ENCODE measurements around the gene NEAT1. TPM values are rescaled to one million over a fixed set of nuclear protein-coding genes. Genes with fewer than 3 reads are reported as not detected.

The NEAT1 gene
- polyA plus RNA-seq, 3 donors, result 0.90 to 293 (median 1.3) TPM

- Histone ChIP-seq H3K79me2 (ENCODE audit: insufficient read depth, low read length) (peaks cover 59% of the 10 kb centered on the region), H3K4me2 (replicated peaks; ENCODE audit: extremely low read depth, low read length, poor library complexity, severe bottlenecking) (peak overlapping the region; percentile 74), H2AFZ (ENCODE audit: insufficient read depth, low read depth, low read length, poor library complexity, severe bottlenecking) (no peak overlapping the region), H3K4me3 (replicated peaks in 1 of 3; ENCODE audit: low read depth in 2 of 3, low read length in 3 of 3) (peak overlapping the region in 1 of 3 experiments; percentile 54), H3K27me3 (ENCODE audit: control insufficient read depth in 2 of 2, insufficient read depth in 2 of 2, low read length in 2 of 2) (no peaks in the 10 kb centered on the region), H3K27ac (ENCODE audit: low read depth in 1 of 2, low read length in 2 of 2) (peak overlapping the region; percentile 96 to 97), H3K4me1 (ENCODE audit: control insufficient read depth in 1 of 2, insufficient read depth in 2 of 2, low read length in 2 of 2) (peaks cover 79 to 92% of the 10 kb centered on the region in 2 donors), H3K9me3 (replicated peaks in 1 of 2; ENCODE audit: control insufficient read depth in 1 of 2, insufficient read depth in 1 of 2, low read length in 2 of 2) (no peaks in the 10 kb centered on the region), H4K20me1 (ENCODE audit: insufficient read depth, low read length) (no peaks in the 10 kb centered on the region), H3K9ac (ENCODE audit: insufficient read depth, low read length, poor library complexity, severe bottlenecking) (peak overlapping the region; percentile 56), H3K36me3 (replicated peaks in 1 of 2; ENCODE audit: control insufficient read depth in 1 of 2, insufficient read depth in 2 of 2, low read length in 2 of 2) (no peaks in the 10 kb centered on the region)
- Mint-ChIP-seq H3K36me3 (no peaks in the 10 kb centered on the region), H3K4me3 (peak overlapping the region; percentile 75 to 83), H3K27me3 (ENCODE audit: low read depth in 3 of 3) (peaks cover 0 to 3% (median 2%) of the 10 kb centered on the region in 3 donors), H3K9me3 (no peaks in the 10 kb centered on the region), H3K4me1 (peaks cover 73% of the 10 kb centered on the region), H3K27ac (peak overlapping the region in 6 of 7 donors; percentile 96 to 99 (median 99))
- WGBS (ENCODE audit: insufficient coverage), result 28% methylated on average over 3 of the region's 6 CpGs
- no peak for TF ChIP-seq CTCF (IDR thresholded peaks at IDR 0.05)
- intact Hi-C loops (cut with micrococcal nuclease), result loop anchor here in 1 of 2 donors (2.0 kb wide), 1 partner anchor 16 kb away; no protein-coding TSS in a partner anchor
- peak; percentile 84 to 94 (median 89) for DNase-seq
Measured at GRCh38 chr11:65492637-65493366, 70.2 kb downstream of the NEAT1 start.

GRCh38 chr11:65493367-65494176 lies 71.0 kb downstream of the NEAT1 start:
- Histone ChIP-seq H3K27me3 (ENCODE audit: control insufficient read depth in 2 of 2, insufficient read depth in 2 of 2, low read length in 2 of 2) (no peaks in the 10 kb centered on the region), H3K4me1 (ENCODE audit: control insufficient read depth in 1 of 2, insufficient read depth in 2 of 2, low read length in 2 of 2) (peaks cover 71 to 90% of the 10 kb centered on the region in 2 donors), H3K9me3 (replicated peaks in 1 of 2; ENCODE audit: control insufficient read depth in 1 of 2, insufficient read depth in 1 of 2, low read length in 2 of 2) (no peaks in the 10 kb centered on the region), H4K20me1 (ENCODE audit: insufficient read depth, low read length) (no peaks in the 10 kb centered on the region), H3K4me2 (replicated peaks; ENCODE audit: extremely low read depth, low read length, poor library complexity, severe bottlenecking) (peak overlapping the region; percentile 74), H3K79me2 (ENCODE audit: insufficient read depth, low read length) (peaks cover 60% of the 10 kb centered on the region), H3K9ac (ENCODE audit: insufficient read depth, low read length, poor library complexity, severe bottlenecking) (peak overlapping the region; percentile 56), H3K27ac (ENCODE audit: low read depth in 1 of 2, low read length in 2 of 2) (peak overlapping the region; percentile 96 to 97), H2AFZ (ENCODE audit: insufficient read depth, low read depth, low read length, poor library complexity, severe bottlenecking) (no peak overlapping the region), H3K36me3 (replicated peaks in 1 of 2; ENCODE audit: control insufficient read depth in 1 of 2, insufficient read depth in 2 of 2, low read length in 2 of 2) (no peaks in the 10 kb centered on the region), H3K4me3 (replicated peaks in 1 of 3; ENCODE audit: low read depth in 2 of 3, low read length in 3 of 3) (peak overlapping the region in 1 of 3 experiments; percentile 54)
- intact Hi-C loops (cut with micrococcal nuclease), result loop anchor here in 1 of 2 donors (2.0 kb wide), 1 partner anchor 17 kb away; no protein-coding TSS in a partner anchor
- H3K27me3 Mint-ChIP-seq (ENCODE audit: low read depth in 3 of 3), result peaks cover 0 to 3% (median 2%) of the 10 kb centered on the region in 3 donors
- no peaks in the 10 kb centered on the region for H3K36me3 Mint-ChIP-seq
- H3K9me3 Mint-ChIP-seq, result no peaks in the 10 kb centered on the region
- H3K4me1 Mint-ChIP-seq, result peaks cover 66% of the 10 kb centered on the region
- 78% methylated on average over 9 of the region's 12 CpGs for WGBS (ENCODE audit: insufficient coverage)
- peak overlapping the region in 6 of 7 donors; percentile 96 to 99 (median 99) for H3K27ac Mint-ChIP-seq
- DNase-seq, result peak in 1 of 3 donors; percentile 41
- no peak for TF ChIP-seq CTCF (IDR thresholded peaks at IDR 0.05)
- peak overlapping the region; percentile 52 to 75 for H3K4me3 Mint-ChIP-seq

All from CD14-positive monocyte (primary cell).